Stimulated activated naive CD4-positive, alpha-beta T cell treated with Interleukin-2 at 50 U/mL for 16 hours (primary cell): ENCODE data around the gene CYP4F22.
"Not testable (repeated sequence)": the region's sequence is repeated elsewhere in the genome, so short reads cannot be mapped to it uniquely, and the experiment has no call there.

Source experiments
- DNase-seq: peaks from one replicate; lab custom pipeline; 2025; lab: John Stamatoyannopoulos, UW

The CYP4F22 gene

DNA sequence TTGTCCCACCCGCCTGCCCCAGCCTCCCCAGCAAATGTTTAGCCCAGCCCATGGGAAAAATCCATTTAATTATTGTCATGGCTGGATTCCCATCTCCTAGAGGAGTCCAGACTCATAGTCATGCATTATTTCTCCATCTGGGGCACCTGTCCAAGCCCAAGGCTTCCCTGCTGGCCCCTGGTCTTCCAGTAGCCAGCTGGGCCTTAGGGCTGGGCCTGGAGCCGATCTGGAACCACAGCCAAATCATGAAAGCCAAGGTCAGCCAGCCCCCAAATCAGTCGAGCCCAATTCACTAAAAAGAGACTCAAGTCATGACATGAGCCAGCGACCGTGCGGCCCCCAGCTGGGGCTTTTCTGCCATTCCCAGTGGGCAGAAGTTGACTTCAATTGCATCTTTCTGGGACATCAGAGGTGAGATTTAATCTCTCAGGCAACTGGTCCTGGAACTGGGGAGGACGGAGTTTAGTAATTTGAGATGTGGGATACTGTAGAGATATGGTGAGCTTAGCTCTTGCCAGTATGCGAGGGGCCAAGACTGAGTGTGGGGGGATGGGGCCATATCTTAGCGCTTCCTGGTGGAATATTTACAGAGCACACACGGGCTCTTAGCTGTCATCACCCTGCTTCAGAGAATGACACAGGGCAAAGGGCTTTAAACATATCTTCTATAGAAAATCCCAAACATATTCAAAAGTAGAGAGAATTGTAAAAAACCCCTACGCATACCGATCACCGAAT, 19.7 kb upstream of the CYP4F22 start:
- DNase-seq: no peak

DNA sequence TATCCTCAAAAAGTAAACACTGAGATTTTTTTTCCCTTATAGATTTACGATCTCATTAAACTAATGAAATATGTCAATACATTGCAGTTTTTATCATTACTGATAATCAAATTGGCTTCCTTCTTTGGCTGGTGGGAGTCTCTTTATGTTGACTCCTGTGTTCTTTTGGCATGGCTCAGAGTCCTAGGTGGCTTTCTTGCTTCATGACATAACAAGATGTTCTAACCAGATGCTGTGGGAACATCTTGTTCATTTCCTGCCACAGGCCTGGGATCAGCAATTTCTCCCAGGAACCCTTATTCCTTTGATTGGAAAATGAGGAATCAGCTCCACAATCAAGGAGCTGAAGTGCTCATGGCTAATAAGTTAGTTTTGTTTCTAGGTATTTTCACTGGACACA, 13.2 kb upstream of the CYP4F22 start:
- no peak for DNase-seq

DNA sequence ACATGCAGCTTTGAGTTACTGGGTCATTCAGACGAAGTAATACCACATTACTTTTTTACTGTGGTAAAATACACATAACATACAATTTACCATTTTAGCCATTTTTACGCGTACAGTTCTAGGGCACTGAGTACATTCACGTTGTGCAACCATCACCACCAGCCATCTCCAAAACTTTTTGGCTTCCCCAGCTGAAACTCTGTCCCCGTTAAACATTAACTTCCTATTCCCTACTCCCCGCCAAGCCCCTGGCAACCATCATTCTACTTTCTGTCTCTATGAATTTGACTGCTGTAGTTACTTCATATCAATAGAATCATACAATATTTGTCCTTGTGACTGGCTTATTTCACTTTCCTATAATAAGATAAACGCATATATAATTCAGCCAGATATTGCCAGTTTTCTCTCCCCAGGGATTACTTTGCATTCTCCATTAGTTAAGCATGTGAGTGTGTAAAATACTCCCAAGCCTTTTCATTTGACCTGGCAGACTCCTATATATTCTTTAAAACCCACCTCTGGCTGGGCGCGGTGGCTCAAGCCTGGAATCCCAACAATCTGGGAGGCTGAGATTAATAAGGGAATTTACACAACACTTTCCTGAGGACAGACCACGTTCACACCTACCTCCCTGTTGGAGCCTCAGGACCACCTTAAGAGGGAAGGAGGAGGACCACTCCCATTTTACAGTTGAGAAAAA, 10.0 kb upstream of the CYP4F22 start:
- DNase-seq: no peak

DNA sequence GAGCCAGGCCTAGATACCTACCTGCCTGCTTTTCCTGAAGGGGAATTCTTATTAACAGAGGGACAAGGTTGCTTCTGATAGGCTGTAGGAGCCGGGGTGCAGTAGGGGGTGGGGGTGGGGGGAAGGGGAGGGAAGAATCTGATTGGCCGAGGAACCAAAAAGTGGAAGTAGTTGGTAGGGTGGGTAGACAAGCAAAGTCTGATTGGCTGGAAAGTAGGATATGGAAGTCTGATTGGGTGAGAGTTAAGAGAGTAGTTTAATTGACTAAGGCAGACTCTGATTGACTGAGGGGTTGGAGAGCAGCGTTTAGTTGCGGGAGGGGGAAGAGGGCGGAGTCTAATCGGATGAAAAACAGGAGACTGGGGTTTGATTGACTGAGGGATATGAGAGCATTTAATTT, 9.4 kb upstream of the CYP4F22 start:
- no peak for DNase-seq

DNA sequence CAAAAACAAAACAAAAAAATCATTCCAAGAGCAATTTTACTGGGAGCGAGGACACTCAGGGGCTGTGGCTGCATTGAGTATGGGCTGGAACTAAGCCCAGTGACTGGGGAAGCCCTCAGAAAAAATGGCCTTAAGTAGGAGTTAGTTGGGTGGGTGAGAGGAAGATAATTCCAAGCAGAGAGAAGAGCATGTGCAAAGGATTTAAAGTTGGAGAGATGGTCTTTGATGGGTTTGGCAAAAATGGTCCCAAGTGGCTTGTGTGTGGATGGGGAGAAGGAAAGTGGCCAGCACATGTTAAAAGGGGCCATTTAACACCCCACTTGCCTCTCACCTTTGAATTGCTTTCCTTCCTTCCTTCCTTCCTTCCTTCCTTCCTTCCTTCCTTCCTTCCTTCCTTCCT, 6.7 kb upstream of the CYP4F22 start:
- no peak for DNase-seq

DNA sequence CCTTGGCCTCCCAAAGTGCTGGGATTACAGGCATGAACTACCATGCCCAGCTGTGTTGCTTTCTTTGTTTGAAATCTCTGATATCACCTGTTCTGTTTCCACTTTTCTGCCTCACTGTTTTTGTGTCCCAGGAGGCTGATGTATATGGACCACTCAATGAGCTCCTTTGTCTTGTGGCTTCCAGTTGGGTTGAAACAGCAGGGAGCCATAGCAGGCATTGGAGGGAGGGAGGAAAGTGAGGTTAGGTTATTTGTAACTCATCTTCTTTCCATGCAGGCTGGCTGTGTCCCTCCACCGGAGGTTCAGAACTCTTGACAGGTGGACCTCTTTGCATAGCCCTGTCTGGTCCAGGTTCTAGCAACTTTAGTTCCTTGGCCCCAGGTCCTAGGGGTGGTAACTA, 6.1 kb upstream of the CYP4F22 start:
- DNase-seq: no peak

DNA sequence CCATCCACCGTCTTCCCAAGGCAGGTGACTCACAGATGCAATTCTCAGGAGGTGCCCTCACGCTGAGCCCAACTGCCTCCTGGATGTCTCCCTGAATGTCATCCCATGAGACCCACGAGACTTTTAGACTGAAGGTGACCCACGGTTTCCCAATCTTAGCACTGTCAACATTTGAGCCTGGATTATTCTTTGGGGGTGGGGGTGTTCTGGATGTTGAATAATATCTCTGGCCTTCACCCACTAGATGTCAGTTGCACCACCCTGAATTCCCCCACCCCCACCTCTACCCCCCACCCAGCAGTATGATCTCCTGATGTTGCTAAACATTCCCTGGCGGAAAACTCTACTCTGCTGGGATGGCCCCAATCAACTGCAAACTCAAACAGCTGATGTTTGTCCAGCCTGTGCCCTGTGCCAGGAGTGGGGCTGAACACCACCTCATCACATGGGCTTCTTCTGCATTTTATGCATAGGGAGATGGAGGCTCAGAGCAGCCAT, 2.2 kb upstream of the CYP4F22 start:
- no peak for DNase-seq

DNA sequence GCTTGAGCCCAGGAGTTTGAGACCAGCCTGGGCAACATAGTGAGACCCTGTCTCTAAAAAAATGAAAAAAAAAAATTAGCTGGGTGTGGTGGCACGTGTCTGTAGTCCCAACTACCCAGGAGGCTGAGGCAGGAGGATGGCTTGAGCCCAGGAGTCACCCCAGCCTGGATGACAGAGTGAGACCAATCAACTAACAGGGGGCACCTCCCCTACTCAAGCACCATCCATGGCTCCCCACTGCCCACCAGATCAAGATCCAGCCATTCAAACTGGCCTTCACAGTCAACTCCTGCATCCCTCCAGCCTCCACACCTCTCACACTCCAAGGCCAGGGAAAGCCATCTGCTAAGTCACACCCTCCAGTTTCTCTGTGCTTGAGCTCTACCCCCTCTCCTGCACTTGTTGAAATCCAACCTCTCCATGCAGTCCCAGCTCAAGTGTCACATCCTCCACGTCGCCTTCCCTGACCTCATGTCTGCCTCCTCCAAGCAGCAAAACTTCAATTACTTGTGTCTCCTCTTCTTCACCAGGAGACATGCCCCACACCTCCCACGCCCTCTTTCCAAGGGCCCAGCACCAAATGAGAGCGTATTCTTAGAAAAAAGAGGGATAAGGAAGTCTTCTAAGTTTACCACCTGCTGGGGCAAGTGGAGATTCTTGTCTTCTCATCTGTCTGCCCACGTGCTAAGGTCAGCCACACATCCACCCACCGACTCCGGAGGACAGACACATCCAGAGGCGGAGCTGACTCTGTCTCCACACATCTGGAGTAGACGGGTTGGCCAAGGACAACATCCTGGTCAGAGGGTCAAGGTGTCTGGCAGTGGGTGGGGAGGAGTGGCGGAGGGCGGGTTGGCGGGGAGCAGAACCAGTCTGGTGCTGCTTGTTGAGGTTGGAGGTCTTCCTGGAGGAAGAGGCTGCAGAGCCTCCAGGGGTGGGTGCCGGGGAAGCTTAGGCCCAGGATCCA, 974 bp upstream of the CYP4F22 start:
- no peak for DNase-seq

DNA sequence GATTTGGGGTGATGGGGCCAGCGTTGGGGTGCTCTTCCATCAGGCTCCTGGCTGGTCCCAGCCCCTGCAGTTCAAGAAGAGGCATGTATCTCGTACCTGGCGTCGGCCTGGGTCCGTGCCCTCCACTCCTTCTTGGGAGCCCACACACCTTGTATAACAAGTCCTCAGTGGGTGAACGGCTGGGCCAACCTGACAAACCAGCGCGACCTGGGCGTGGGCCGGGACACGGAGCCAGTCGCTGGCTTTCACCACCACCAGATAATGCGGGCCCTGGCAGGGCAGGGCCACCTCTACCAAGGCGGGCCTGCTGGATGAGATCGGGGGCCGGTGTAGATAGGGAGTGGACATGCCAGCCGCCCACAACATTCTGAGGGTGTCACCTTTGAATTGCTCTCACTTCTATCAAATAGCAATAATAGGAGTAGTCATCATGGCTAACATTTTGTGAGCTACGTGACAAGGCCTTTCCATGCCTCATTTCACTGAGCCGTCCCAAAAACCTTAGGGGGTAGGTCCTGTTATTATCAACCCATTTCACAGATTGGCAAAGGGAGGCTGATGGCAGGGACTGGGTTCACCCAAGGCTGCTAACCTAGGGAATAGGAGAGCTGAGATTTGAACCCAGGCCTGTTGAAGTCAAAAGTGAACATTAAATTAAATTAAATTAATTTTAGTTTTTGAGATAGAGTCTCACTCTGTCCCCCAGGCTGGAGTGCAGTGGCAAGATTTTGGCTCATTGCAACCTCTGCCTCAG, 3.5 kb downstream of the CYP4F22 start:
- no peak for DNase-seq

DNA sequence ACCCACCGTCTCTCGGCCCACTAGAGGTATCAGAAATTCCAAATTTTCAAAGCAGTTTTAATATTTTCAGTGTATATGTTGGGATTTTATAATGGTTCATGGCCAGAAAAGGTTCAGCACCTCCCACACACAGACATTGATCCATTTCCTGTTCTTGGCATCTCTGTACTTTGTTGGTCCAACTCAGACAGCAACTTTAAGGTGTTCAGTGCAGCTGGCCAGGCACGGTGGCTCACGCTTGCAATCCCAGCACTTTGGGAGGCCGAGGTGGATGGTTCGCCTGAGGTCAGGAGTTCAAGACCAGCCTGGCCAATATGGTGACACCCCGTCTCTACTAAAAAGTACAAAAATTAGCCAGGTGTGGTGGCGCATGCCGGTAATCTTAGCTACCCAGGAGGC, 6.9 kb downstream of the CYP4F22 start:
- not testable (repeated sequence) for DNase-seq

DNA sequence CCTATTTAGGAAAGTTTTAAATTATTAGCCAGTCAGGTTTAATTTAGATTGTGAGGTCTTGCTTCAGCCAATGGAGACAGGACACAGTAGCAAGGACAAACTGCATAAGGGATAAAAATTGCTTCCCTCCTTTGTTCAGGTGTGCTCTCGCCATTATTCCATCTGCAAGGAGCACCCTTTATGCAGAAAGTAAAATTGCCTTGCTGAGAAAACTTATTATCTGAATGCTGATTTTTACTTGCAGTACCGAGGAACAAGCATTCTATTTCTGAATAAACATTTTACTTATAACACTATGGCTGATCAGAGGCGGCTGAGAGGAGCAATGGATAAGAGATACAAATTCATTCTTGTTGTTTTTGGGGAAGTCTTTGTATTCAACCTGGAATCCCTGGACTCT, 8.0 kb downstream of the CYP4F22 start:
- DNase-seq: no peak

DNA sequence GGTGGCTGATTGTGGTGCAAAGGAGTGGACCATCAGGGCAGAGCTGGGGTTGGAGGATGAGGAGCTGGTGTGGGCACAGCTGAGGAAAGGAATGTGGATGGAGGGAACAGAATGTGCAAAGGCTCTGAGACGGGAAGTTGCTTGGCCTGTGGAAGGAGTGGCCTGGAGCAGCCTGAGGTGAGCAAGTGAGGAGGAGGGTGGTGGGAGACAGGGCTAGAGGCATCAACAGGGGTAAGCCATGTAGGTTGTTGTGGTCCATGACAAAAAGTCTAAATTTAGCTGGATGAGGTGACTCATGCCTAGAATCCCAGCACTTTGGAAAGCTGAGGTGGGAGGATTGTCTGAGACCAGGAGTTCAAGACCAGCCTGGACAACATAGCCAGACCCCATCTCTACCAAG, 9.5 kb downstream of the CYP4F22 start:
- no peak for DNase-seq

DNA sequence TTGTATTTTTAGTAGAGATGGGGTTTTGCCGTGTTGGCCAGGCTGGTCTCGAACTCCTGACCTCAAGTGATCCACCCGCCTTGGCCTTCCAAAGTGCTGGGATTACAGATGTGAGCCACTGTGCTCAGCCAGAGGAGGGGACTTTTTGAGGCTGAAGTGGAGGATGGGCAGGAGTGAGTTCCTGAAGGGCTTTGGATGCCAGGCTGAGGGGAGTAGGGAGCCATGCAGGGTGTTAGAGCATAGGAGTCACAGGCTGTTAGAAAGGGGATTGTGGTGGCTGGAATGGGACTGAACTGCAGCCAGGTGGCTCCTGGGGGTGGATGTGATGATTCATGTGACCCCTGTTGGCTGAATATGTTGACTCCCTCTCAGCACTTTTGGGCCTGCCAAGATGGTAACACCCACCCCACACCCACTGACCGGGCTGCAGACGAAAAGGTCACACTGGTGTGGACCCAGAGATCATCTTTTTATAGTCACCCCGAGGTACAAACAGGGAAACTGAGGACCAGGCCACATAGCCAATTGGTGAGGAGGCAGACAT, 11.2 kb downstream of the CYP4F22 start:
- DNase-seq: no peak

DNA sequence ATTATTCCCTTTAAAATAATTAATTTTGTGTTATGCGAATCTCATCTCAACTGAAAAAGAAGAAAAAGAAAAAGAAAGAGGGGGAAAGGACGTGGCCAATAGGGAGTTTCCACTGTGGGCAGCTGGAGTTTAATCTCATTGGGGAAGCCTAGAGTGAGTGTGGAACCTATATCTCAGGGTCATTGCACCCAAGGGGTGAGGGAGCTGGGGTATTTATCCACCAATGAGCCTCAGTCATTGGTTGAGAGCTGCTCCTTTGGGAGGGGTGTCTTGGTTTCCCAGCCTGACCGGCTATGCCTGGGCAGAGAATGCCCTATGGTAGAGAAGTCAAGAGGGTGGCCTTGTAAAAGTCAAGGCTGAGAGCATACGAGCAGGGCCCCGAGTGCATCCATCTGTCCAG, 16.5 kb downstream of the CYP4F22 start:
- DNase-seq: no peak

DNA sequence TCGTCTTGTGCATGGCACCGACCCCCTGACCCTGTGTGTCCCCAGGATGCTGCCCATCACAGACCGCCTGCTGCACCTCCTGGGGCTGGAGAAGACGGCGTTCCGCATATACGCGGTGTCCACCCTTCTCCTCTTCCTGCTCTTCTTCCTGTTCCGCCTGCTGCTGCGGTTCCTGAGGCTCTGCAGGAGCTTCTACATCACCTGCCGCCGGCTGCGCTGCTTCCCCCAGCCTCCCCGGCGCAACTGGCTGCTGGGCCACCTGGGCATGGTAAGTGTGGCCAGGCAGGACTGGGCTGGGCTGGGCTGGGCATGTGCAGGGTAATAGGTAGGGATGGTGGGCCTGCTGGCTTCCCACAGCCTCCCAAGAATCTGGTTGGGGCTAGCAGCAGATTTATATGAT, 17.0 kb downstream of the CYP4F22 start:
- no peak for DNase-seq

DNA sequence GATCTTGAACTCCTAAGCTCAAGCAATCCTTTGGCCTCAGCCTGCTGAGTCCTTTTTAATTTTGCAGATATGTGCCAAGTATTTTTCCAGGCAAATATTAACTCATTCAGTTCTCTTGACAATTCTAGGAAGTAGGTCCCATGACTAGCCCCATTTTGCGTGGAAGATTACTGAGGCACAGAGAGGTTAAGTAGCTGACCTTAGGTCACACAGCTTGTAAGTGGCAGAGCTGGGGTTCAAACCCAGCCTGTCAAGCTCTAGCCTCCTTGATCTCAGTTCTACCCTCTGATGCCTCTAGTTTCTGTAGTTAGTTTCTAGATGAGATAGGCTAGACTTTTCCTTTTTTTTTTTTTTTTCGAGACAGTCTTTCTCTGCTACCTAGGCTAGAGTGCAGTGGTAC, 18.1 kb downstream of the CYP4F22 start:
- DNase-seq: no peak

DNA sequence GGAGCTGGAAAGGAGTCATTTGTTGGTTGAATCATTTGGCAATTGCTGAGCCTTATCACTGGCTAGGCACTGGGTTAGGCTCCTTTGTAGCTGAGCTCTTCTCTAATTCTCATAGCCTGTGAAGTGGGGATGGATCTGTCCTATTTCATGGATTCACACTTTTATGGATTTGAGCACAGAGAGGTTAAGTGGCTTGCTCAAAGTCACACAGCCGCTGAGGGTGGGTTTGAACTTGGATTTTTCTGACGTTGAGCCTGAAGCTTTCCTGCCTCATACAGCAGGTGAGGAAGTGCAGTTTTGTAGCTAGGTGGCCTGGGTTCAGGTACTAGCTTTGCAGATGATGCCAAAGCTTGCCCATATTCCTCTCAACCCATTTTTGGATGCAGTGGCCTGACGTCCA, 19.4 kb downstream of the CYP4F22 start:
- DNase-seq: no peak

DNA sequence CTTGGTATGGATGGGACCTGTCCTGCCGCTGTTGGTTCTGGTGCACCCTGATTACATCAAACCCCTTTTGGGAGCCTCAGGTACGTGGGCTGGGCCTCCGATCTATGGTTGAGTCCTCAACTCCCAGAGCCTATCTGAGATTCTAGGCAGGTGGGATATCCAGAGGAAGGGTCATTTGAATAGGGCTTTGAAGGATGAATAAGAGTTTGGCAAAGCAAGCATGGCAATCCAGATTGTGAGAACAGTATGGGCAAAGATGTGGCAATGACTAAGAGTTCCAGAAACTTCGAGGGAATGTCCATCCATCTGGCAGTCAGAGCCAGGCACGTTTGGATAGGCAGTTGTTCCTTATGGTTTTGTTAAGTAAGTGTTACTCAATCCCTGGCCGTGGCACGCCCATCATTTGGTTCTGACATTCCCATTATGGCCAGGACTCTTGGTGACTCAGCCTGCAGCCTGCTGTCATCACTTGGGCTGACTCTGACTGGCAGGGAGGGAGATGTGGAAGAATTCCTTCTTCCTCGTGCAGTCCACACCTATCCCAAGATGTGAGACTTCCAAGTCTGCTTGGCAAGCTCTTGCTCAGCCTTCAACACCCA, 21.5 kb downstream of the CYP4F22 start:
- no peak for DNase-seq

DNA sequence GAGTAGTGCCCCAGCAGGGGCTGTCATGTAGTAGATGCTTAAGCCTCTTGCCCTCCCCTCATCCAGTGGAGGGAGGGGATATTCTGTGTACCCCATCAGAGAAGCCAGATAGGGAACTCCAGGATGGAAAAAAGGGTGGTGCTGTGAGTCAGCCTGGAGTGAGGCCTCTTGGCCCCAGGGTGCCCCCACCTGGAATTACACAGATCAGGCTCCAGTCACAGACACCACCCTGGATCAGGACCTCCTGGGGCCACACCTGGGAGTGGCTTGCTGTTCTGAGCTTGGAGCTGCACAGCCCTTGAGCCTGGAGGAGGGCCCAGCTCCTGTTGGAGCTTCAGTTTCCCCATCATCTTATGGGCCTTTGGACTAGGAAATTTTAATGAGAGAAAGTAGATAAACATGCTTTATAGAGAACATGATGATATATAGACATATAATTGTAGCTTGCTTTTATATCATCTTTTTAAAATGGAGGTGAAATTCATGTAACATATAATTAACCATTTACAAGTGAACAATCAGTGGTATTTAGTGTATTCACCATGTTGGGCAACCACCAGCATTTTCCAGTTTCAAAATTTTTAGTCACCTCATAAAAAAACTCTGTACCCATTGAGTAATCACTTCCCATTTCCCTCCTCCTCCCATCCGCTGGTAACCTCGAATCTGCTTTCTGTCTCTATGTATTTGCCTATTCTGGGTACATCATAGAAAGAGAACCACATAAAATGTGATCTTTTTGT, 24.6 kb downstream of the CYP4F22 start:
- no peak for DNase-seq

DNA sequence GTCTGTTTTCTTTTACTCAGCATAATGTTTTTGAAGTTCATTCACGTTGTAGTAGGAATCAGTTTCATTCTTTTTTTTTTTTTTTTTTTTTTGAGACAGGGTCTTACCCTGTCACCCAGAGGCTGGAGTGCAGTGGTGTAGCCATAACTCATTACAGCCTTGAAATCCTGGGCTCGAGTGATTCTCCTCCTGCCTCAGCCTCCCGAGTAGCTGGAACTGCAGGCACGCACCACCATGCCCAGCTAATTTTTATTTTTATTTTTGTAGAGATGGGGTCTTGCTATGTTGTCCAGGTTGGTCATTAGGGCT, 25.2 kb downstream of the CYP4F22 start:
- not testable (repeated sequence) for DNase-seq
